ENCODE results near the gene PHC2.

The PHC2 gene

DNA sequence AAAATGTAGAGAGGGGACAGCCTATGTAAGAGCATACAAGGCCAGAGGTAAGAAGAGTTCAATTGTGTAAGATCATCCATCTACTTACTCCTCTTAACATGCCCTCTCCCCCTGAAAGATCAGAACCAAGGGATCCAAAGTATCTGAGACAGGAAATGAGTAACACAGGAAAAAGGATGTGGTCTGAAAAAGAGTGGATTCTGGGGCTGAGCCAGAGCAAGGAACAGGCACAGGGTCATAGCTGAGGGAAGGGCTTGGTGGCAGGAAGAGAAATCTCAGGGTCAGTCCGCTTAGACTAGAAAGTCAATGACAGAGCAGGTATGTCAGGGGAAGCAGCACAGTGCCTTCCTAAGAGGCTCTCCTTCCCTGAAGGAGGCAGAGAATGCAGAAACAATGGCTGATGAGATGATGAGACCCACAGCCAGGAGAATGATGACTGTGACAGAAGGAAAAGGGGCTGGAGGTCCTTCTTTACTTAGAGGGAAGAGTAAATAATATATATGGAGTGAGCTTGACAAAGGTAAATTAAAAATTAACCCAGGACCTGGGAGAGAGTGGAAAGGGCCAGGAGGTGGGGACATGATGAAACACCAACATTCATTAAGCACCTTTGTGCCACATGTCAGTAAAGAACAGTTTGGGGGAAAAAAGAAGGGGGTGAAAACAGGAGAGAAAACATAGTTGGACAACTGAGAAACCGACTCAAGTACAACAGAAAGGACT lies 83.8 kb downstream of the PHC2 start:
- intact Hi-C loops (cut with DNase I): loop anchor here (5.0 kb wide), 1 partner anchor 85 kb away; the partner anchor contains the start of gene PHC2
- peak in 2 of 42 donors; percentile 29 for DNase-seq

- DNase-seq: peak in 1 of 42 donors; percentile 9
- intact Hi-C loops (cut with DNase I): loop anchor here (5.0 kb wide), 1 partner anchor 86 kb away; the partner anchor contains the start of gene PHC2
Observed at GRCh38 chr1:33346533-33346926, 84.4 kb downstream of the PHC2 start.

- no peak for DNase-seq
- intact Hi-C loops (cut with DNase I): loop anchor here (5.0 kb wide), 1 partner anchor 87 kb away; the partner anchor contains the start of gene PHC2
Observed at GRCh38 chr1:33344896-33345560, 85.9 kb downstream of the PHC2 start.

DNA sequence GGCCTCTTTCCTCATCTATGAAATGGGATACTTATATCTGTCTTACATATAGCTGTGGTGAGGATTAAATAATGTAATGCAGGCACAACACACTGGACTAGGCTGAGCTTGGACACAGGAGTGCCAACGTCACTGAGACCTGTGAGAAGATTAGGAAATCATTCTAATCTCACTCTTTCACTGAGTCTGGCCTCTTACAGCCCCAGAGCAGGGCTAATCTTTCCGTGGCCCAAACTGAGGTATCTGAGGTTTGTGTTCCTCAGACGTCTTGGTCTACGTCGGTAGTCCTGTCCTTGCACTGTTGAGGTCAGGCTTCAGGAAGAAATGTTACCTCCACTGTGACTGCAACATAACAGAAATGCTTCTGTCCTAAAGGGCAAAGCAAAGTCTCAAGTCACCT lies 87.4 kb downstream of the PHC2 start:
- DNase-seq: peak in 1 of 42 donors; percentile 11
- intact Hi-C loops (cut with DNase I): no loop called here

GRCh38 chr1:33342041-33342723 lies 88.7 kb downstream of the PHC2 start:
- intact Hi-C loops (cut with DNase I): no loop called here
- peak in 41 of 42 donors; percentile 35 to 92 (median 73) for DNase-seq

- intact Hi-C loops (cut with DNase I): no loop called here
- DNase-seq: peak in 3 of 42 donors; percentile 21 to 47 (median 45)
Observed at GRCh38 chr1:33341190-33341589, 89.7 kb downstream of the PHC2 start.

- intact Hi-C loops (cut with DNase I): no loop called here
- peak in 19 of 42 donors; percentile 39 to 79 (median 55) for DNase-seq
Observed at GRCh38 chr1:33339413-33339812, 91.5 kb downstream of the PHC2 start.

DNA sequence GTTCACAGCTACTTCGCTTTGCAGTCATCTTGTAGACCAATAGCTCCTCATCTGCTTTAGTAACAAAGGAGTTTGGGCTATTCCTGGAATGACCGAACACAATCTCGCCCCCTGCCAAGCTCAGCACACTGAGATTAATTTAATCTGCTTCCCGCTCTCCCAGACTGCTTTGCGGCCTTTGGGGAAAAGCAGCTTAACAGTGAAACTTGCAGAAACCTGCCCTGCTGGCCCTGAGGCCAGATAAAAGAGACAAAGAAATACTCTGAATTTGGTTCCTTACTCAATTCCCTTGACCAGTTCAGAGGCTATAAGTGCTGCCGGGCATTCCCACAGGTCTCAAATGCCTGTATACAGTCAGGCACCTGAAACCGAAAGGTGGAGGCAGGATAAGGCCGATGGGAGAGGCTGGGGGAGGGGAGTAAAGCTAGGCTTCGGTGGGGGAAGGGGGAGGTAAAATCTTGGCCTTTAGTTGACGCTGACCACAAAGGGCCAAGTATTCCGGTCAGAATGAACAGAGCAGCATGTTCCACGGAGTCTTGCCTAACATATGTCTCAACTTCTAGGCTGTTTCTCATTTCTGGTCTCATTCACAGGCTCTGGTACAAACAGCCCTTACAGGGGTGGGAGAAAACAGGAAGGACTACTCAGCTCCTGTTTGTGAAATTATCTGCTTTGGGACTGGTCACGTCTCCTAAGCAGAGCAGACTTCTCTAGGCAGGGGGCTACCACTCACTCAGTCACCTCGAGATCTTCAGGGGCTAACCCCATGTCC lies 92.3 kb downstream of the PHC2 start:
- DNase-seq: peak in 11 of 42 donors; percentile 34 to 75 (median 46)
- intact Hi-C loops (cut with DNase I): no loop called here

GRCh38 chr1:33338048-33338439 lies 92.9 kb downstream of the PHC2 start:
- intact Hi-C loops (cut with DNase I): no loop called here
- peak in 1 of 42 donors; percentile 10 for DNase-seq

GRCh38 chr1:33337441-33337840 lies 93.5 kb downstream of the PHC2 start:
- peak in 1 of 42 donors; percentile 18 for DNase-seq
- intact Hi-C loops (cut with DNase I): no loop called here

GRCh38 chr1:33336580-33336979 lies 94.3 kb downstream of the PHC2 start:
- DNase-seq: peak in 2 of 42 donors; percentile 16 to 18
- intact Hi-C loops (cut with DNase I): no loop called here

- peak in 1 of 42 donors; percentile 28 for DNase-seq
- intact Hi-C loops (cut with DNase I): no loop called here
Observed at GRCh38 chr1:33335020-33335419, 95.9 kb downstream of the PHC2 start.

DNA sequence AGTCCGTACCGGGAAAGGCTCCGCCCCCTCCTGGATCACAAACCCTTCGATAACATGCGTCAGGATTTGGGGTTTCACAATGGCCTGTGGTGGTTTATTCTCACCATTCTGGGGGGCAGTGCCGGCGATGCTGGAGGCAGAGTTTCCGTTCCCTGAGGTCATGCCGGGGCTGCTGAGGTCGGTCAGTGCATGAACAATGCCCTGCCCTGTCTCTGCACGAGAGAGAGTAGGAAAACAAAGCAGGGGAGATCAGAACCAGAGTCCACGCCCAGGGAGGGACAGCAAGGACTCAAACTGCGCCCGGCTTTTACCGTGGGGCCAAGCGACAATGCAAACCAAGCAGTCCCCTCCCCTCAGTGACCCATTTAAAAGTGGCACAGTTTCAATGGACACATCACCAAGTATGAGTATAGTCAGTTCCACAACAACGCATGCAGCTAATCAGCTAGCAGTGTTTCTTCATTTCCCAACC lies 96.8 kb downstream of the PHC2 start:
- intact Hi-C loops (cut with DNase I): no loop called here
- DNase-seq: peak in 4 of 42 donors; percentile 30 to 51 (median 42)

- DNase-seq: peak in 7 of 42 donors; percentile 32 to 69 (median 54)
- intact Hi-C loops (cut with DNase I): no loop called here
Observed at GRCh38 chr1:33332881-33333280, 98.0 kb downstream of the PHC2 start.

DNA sequence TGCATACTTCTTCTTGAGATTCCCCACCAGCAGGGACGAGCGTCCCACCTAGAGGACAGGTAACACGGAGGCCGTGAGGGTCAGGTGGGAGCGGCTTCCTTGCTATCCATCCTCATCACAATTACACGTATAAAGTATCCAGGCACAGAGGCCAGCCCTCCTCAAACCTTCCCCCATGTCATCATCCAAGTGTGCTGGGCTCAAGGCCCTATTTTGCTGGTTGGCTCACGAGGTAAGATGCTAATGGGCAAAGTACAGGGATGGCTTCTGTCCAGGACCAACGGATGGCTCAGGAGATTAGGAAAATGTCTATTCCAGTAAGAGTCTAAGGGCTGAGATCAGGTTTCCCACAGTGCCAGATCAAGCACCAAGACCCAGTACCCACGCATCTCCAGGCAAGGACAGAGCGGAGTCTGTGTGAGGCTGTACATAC lies 98.5 kb downstream of the PHC2 start:
- no peak for DNase-seq
- intact Hi-C loops (cut with DNase I): no loop called here

- intact Hi-C loops (cut with DNase I): no loop called here
- peak in 2 of 42 donors; percentile 15 to 41 for DNase-seq
Observed at GRCh38 chr1:33331444-33332356, 99.2 kb downstream of the PHC2 start.

- intact Hi-C loops (cut with DNase I): no loop called here
- DNase-seq: no peak
Observed at GRCh38 chr1:33330906-33331305, 100.0 kb downstream of the PHC2 start.
